NB4 (cell line): ENCODE results near the gene ZNF221.

Experiments used
- DNase-seq: peaks from one replicate; pipeline ENCODE4 v3.0.0; 2010; ENCODE audit warnings: low read depth
- H3K4me3 ChIP-seq: one replicate; pipeline ENCODE4 v1.5.1; 2011; ENCODE audit warnings: mild to moderate bottlenecking, low read depth, low read length, moderate library complexity
- CTCF ChIP-seq: IDR thresholded peaks from one replicate; pipeline ENCODE4 v1.5.1; 2012; ENCODE audit warnings: low read depth, low read length
- MAX ChIP-seq: IDR thresholded peaks from 2 replicates; pipeline ENCODE4 v1.6.1; 2011; ENCODE audit warnings: low read depth, low read length
- MYC ChIP-seq: IDR thresholded peaks from 2 replicates; pipeline ENCODE4 v1.6.1; 2011; ENCODE audit warnings: low read depth, low read length
- POLR2A ChIP-seq: IDR thresholded peaks from 2 replicates; pipeline ENCODE4 v1.6.1; 2011; ENCODE audit warnings: mild to moderate bottlenecking; ENCODE audit not compliant: insufficient read length; ENCODE audit errors: extremely low read depth

The ZNF221 gene

GRCh38 chr19:44003461-44004009 lies 52.5 kb downstream of the ZNF221 start:
- DNase-seq = peak; percentile 66
- H3K4me3 ChIP-seq = peak overlapping the region; percentile 86
- no peak for TF ChIP-seq POLR2A
- no peak for TF ChIP-seq MAX

- peak; percentile 73 for DNase-seq
- TF ChIP-seq MAX (no peak), MYC (no peak)
- no peak overlapping the region for H3K4me3 ChIP-seq
These were observed 54.9 kb downstream of the ZNF221 start for GRCh38 chr19:44005973-44006372.

GRCh38 chr19:44007473-44007872 lies 56.4 kb downstream of the ZNF221 start:
- TF ChIP-seq POLR2A (no peak), MYC (no peak), MAX (no peak), CTCF (no peak)
- H3K4me3 ChIP-seq = no peak overlapping the region
- no peak for DNase-seq

GRCh38 chr19:44010468-44010867 lies 59.4 kb downstream of the ZNF221 start:
- H3K4me3 ChIP-seq = no peak overlapping the region
- DNase-seq = no peak
- TF ChIP-seq CTCF (no peak), MAX (no peak), POLR2A (no peak)
